Stimulated activated CD8-positive, alpha-beta memory T cell treated with anti-CD3 and anti-CD28 coated beads, Interleukin-4, amount 100 ng/mL, for 24 hours (primary cell): ENCODE data around the gene APPL1.
"Not testable (repeated sequence)": the region's sequence is repeated elsewhere in the genome, so short reads cannot be mapped to it uniquely, and the experiment has no call there.

Experiments
- DNase-seq: peaks from one replicate; pipeline ENCODE4 v3.0.0-alpha.2; 2020; ENCODE audit warnings: low read depth

The APPL1 gene

DNA sequence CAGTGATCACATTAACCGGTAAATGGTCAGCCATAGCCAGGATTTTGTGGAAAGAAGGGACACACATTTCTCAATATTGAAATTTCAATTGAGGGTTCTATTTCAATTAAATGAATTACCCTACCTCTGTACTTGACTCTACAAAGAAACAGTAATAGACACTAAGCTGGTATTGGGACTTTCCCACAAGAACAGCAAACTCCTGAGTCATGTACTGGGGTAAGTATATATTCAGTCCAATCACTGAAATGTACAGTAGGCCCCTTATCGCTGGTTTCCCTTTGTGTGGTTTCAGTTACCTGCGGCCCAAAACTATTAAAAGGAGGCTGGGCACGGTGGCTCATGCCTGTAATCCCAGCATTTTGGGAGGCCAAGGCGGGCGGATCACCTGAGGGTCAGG lies 47.3 kb downstream of the APPL1 start:
- no peak for DNase-seq

DNA sequence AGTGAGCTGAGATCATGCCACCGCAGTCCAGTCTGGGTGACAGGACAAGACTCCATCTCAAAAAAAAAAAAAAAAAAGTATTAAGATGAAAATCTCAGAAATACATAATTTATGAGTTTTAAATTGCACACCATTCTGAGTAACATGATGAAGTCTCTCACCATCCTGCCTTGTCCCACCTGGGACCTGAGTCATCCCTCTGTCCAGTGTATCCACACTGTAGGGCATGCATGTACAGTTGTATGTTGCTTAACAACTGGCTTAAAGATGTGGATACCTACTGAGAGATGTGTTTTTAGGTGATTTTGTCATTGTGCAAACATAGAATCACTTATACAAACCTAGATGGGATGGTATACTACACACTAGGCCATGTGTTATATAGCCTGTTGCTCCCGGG lies 47.9 kb downstream of the APPL1 start:
- no peak for DNase-seq

DNA sequence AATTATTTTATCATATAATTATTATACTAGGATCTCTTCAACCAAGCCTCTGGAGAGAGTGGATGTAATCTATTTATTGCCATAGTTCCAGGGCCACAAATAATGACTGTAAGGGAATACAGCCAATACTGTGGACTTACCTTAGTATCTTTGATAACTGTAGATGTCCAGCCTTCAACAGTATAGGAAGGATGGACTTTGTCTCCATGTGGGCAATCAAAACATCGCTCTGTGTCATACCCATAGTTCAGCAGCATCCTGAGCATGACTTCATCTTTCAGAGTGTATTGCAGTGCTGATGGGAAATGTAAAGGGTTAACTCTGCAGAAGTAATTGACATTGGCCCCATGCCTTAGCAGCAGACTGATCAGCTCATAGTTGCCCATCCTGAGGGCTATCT lies 50.7 kb downstream of the APPL1 start:
- DNase-seq: no peak

DNA sequence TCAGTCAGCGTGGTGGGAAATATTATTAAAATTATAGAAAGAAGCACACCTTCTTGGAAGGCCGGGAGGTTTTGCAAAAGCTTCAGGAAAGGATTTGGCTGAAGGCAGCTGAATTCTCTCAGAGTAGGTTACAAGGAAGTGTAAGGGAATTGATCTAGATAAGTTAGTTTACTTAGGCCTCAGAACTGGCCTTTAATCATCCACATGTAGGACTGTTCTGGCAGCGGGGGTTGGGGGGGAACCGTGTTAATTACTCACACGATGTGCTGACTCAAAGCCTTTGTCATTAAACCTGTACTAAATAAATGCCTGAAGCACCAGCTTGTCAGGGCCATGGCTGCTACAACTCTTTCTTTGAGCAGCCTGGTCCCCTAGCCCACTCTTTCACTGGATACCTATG lies 52.2 kb downstream of the APPL1 start:
- no peak for DNase-seq

DNA sequence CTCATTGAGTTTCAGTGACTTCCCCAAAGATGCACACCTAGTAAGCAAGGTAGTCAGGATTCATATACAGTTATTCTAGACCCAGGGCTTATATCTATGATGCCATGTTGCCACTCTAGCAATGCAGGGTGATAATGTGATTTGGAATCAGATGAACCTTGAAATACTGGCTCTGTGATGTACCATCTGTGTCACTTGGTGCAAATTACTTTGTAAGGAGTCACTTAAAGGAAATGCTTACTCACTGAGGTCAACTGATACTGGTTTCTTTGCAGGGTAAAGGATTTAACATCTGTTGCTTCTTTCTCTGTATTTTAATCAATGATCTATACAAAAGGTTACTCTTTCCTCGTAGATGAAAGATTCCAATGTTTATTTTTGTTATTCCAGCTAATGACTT lies 54.2 kb downstream of the APPL1 start:
- DNase-seq: no peak

DNA sequence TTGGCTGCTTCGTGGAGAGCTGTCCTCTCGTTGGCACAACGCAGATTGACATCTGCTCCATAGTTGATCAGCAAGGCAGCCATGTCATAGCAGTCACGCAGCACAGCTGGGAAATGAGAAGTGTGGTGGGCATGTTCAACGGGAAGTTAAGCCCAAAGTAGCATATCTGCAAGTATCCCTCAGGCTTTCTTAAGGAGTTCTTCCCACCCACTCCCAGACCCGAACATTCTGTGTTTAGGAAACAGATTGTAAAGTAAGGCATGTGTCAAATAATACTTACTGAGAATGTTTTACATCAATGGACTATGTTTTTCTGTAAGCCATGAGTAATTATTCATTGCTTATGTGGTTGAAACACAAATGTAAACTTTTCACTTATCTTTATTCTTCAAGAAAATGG lies 55.8 kb downstream of the APPL1 start:
- DNase-seq: no peak

DNA sequence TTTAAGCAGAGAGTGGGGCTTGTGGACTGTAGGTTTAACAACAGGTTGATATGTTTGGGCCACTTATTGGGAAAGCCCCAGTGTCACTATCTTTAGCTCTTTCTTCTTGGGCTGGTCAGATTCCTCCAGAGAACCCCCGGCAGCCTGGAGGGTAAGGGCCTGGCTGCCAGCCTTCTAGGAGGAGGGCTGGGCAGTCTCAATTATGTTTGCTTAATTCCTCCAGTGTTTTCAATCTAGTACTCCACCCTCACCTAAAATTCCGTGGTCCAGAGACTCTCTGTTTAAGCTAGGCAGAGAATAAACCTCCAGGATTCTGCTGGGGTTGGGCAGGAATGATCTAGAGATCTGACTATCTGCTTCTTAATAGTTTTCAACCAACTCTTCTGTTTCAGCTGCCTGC lies 59.7 kb downstream of the APPL1 start:
- DNase-seq: no peak

DNA sequence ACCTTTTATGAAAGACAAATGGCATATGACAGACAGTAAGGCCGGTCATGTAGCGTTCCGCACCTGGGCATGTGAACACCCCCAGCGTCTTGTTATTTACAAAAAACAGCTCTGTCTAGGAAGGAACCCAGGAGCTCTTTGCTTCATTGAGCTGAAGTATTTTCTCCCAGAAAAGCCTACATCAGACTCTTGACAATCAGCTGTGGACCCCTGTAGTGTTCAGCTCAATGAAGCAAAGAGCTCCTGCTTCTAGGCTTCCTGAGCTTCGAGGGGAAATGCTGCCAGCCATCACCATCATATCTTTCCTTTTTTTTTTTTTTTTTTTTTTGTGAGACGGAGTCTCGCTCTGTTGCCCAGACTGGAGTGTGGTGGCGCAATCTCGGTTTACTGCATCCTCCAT lies 60.9 kb downstream of the APPL1 start:
- no peak for DNase-seq

DNA sequence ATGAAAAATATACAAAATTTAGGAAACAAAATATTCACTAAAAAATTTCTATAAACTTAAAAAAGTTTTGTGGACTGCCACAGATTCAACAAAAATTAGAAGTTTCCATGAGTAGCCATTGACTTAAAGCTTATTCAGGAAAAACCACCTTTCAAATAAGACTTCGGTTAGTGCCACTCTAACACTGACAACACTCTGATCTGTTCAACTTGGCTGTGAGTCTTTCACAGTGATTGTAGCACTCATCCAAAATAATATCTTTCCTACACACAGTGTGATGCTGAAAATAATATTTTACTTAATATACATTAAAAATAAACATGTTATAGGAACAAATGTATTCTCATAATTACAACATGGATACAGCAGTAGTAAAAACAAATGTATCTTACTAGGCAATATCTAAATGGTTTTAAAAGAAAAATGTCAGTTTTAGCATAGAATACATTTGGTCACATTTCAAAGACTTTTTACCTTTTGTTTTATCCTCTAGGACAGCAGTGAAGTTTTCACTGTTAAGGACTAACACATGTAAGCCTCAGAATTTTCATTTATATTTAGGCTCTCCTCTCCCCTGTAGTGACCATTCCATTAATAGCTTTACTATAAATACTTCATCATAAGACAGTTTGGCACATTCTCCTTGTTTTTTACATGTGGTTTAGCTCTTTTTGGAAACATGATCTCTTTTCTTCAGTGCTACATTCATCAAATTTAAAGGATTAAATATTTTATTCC lies 64.8 kb downstream of the APPL1 start, which contains the start of gene ASB14:
Gene ASB14, minus strand, starts transcription at position 527 of the 738 bp plus-strand sequence. CDS start 652 bp downstream, outside the sequence.
- no peak for DNase-seq

DNA sequence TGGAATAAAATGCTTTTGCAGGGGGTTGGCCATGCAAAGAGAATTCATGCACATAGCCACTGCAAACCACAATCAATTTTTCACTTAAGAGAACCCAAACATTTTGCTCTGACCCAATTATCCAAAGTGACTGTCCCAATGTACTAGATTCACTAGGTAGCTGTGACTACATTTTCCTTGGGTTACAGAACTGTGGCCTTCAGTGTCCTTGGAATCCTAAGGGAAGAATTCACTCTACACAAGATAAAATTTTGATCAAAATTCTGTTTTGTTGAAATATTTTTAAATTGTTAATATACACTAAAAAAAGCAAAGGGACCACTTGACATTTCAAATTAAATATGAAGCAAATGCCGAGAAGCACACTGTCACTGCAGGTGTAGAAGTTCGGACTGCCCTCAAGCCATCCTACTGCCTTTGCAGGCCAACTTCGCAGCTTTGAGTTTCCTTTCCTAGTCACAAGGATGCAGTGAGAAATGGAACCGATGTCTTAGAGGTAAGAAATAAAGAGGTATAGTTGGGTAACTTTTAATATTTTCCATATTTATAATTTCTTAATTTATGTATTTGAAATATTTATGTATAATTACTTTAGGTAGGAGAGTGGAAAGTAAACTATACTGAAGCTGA lies 65.5 kb downstream of the APPL1 start:
- no peak for DNase-seq

DNA sequence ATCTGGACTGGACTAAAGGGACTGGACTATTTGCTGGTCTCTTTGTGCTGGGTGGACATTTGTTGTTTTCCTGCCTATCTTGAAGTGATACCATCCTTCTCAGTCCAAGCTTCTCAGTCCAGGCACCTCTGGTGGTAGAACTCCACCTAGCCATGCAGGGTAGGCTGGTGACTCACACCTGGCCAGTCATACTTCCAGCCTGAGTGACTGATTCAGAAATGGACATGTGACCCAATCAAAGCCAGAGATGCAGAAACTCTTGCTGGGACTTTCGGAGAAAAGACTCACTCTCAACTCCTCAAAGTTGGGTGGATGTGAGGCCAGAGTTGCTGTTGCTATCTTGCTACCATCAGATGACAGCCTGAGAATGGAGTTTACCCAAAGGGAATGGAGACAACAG lies 70.5 kb downstream of the APPL1 start:
- DNase-seq: no peak

DNA sequence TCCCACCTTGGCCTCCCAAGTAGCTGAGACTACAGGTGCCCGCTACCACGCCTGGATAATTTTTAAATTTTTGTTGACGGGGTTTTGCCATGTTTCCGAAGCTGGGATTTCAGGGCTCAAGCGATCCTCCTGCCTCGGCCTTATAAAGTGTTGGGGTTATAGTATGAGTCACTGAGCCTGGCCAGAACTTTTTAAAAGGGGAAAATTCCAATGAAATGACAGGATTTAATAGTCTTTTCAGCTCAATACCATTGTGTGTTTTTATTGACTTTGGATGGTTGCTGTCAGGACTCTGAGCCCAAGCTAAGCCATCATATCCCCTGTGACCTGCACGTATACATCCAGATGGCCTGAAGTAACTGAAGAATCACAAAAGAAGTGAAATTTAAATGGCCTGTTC lies 76.0 kb downstream of the APPL1 start:
- DNase-seq: not testable (repeated sequence)

DNA sequence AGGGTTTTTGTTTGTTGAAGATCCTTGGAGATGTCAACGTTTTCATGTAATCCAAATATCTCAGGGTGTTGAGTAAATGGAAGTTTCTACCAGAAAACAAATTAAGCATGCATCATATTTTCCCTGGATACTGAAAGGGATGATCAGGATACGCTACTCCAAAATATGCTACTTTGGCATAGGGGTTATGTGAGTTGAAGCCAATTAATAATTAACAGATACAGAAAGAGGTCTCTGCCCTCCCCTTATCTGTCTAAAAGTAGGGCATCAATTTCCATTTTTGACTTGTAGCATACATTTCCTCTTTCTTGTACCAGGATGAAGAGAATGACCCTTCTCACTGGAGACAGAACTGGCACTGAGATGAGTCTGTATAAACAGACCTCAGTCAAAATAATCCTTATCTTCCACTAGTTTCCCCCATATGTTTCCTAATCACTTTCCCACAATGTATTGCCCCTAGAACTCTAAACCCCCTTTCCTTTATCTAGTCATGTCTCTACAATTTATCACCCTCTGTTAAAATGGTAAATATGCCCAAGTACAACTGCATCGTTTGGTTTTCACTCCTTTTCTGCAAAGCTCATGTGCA lies 82.3 kb downstream of the APPL1 start:
- DNase-seq: no peak

DNA sequence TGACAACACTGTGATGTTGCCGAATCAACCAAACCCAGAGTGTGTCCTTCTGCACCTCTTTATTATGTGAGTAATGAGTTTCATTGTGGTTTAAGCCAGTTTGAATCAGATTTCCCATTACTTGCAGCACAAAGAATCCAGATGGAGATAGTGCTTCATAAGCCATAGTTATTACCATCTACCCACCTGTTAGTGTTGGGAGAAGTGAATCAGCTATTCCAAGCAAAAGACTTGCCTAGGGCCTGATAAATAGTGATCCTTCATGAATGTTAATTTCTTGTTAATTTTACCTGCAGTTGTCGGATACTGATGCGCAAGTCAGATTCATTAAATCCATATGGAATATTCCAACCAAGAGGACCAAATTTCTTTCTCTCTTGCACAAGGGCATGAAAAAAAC lies 86.7 kb downstream of the APPL1 start:
- no peak for DNase-seq
